GM12892 (cell line): ENCODE measurements around the gene WNK2.

Experiments used
- DNase-seq: peaks from one replicate; pipeline ENCODE4 v3.0.0; 2011; ENCODE audit not compliant: insufficient read length
- FAIRE-seq: peaks from 2 replicates; lab custom pipeline; 2011; peaks lifted over from hg19 to GRCh38; lab: Jason Lieb, UNC
- POLR2A ChIP-seq: IDR thresholded peaks from 2 replicates; pipeline ENCODE4 v1.6.1; 2011; ENCODE audit warnings: low read depth, low read length, control low read depth
- POLR2AphosphoS5 ChIP-seq: IDR thresholded peaks from 2 replicates; pipeline ENCODE4 v1.6.1; 2011; ENCODE audit warnings: low read depth, low read length, control low read depth
- TAF1 ChIP-seq: IDR thresholded peaks from 2 replicates; pipeline ENCODE4 v1.6.1; 2011; ENCODE audit warnings: low read depth, mild to moderate bottlenecking, control low read depth, low read length, borderline replicate concordance

The WNK2 gene

DNA sequence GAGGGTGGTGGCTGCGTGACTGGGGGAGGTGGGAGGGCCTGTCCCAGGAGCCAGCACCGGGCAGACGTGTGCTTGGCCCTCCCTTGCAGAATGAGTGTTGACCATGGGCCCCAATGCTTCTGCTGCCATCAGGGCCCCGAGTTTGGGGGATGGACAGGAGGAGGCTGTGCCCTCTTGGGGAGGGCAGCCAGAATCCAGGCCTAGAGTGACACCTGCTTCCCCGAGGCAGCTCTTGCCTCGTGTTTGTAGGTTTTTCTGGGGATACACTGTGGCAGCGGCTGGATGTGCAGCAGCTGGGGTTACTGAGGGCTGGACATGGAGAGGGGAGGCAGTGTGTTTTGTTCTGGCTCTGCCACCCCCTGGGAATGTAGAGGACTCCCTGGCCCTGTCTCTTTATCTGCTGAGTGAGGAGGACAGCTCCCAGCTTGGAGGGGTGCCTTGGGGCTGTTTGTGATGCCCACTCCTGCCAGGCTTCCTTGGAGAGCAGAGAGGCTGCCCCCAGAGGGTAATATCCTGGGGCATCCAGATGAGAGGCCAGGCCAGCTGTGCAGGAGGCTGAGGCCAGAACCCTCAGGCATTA lies 22.7 kb downstream of the WNK2 start:
- FAIRE-seq (no peak), DNase-seq (no peak)
- TF ChIP-seq TAF1 = no peak
- no peak for TF ChIP-seq POLR2AphosphoS5

DNA sequence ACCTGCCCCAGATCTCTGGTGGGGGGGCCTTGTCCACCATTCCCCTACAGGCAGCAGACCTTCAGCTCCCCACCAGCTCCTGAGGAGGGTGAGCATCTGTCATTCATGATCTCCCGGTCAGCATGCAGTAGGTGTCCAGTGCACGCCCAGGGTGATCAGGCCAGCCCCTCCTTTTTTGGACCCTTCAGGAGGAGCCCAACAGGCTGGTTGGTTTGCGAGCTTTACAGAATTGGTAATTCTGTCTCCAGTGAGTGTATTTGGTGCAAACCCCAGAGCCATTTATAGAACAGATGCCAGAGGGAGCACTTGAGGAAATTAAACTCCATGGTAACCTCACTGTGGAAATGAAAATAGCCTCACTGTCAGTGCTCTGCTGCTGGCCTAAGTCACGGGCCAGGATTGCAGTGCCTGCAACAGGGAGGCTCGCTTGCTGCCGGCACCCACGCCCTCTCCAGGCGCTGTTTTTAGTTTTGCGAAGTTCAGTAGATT lies 23.4 kb downstream of the WNK2 start:
- no peak for DNase-seq
- no peak for FAIRE-seq
- no peak for TF ChIP-seq POLR2A
- TF ChIP-seq TAF1 = no peak
- no peak for TF ChIP-seq POLR2AphosphoS5

GRCh38 chr9:93207860-93208734 lies 24.2 kb downstream of the WNK2 start:
- no peak for FAIRE-seq
- DNase-seq = no peak
- TF ChIP-seq TAF1 = no peak
- TF ChIP-seq POLR2AphosphoS5 = no peak
- TF ChIP-seq POLR2A = no peak

DNA sequence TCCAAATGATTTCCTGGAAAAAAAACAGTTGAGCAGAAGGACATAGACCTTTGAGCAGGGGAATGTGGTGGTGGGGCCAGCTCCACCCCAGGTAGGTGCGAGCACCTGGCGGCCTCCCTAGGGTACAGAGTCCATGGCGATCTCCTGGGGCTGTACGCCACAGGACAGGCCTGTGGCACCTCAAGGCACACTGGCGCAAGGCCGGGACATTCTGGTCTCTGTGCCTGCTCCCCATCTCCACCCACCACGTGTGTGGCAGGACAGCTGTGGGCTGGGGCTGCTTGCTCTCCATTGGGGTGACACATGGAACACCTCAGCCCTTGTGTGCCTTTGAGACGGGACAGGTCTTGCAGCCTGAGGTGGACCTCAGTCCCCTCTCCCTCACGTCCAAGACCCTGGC lies 25.2 kb downstream of the WNK2 start:
- FAIRE-seq = no peak
- TF ChIP-seq POLR2AphosphoS5 (no peak), TAF1 (no peak), POLR2A (no peak)
- no peak for DNase-seq

- TF ChIP-seq POLR2A (no peak), TAF1 (no peak), POLR2AphosphoS5 (no peak)
- FAIRE-seq (no peak), DNase-seq (no peak)
Observed at GRCh38 chr9:93209576-93210323, 25.8 kb downstream of the WNK2 start.

DNA sequence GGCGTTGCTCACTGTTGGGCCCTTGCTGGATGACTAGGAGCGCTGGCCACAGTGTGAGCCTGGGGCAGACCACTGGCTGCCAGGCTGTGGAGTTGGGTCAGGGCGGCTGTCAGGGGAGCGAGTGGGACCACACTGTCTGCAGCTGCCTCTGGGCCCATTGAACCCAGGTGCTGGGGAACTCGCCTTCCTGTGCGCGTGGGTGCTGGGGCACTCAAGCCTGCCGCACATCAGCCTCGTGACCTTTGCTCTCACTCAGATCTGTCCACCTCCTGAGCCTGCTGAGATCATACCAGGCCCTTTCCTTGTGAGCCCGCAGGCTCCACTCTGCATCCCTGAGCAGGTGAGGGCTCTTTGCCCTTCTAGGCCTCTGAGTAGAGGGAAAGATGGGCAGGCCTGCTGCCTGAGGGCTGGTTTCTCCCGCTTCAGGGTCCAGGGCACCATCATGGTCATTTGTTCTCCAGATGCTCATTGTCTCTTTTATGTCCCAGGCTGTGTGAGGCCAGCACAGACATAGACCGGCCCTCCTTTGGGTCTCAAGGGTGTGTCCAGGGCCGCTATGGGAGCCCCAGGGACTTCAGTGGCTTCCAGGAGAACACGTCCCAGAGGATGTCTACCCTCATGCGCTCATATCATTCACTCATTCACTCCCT lies 26.5 kb downstream of the WNK2 start:
- DNase-seq = no peak
- TF ChIP-seq POLR2A (no peak), TAF1 (no peak), POLR2AphosphoS5 (no peak)
- FAIRE-seq = no peak

DNA sequence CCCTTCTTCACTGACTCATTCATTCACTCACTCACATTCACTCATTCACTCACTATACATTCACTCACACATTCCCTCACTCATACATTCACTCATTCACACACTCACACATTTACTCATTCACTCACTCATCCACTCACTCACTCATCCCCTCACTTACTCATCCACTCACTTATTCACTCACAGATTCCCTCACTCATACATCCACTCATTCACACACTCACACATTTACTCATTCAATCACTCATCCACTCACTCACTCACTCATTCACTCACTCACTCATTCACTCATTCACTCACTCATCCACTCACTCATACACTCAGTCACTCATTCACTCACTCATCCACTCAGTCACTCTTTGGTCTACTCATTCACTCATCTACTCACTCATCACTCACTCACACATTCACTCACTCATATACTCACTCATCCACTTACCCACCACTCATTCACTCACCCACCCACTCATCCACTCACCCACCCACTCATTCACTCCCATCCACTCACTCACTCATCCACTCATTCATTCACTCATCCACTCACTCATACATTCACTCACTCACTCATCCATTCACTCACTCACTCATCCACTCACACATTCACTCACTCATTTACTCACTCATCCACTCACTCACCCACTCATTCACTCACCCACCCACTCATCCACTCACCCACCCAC lies 27.2 kb downstream of the WNK2 start:
- no peak for DNase-seq
- FAIRE-seq = no peak
- TF ChIP-seq TAF1 = no peak
- no peak for TF ChIP-seq POLR2AphosphoS5
- no peak for TF ChIP-seq POLR2A

GRCh38 chr9:93211654-93212001 lies 27.7 kb downstream of the WNK2 start:
- TF ChIP-seq POLR2AphosphoS5 (no peak), POLR2A (no peak), TAF1 (no peak)
- no peak for DNase-seq

DNA sequence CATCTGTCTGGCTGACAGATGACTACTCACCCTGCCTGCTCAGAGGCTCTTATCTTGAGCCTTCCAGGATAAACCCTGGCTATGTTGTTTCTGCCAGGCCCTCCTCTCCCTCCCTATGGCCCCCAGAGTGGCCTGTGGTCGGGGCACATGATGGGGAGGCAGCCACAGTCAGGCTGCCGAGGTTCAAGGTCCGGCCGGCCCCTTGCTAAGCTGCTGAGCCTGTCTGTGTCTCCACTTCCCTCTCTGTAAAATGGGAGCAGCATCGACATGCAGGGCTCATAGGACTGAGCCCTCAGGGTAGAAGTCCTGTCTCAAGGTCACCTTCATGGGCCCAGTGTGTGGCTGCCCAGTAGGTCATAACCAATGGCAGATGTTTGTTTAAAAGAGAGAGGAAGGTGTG lies 28.5 kb downstream of the WNK2 start:
- DNase-seq (no peak), FAIRE-seq (no peak)
- TF ChIP-seq POLR2A (no peak), TAF1 (no peak), POLR2AphosphoS5 (no peak)

More at GRCh38 chr9:93211654-93212001, 27.7 kb downstream of the WNK2 start:
- FAIRE-seq = no peak

- no peak for FAIRE-seq
Observed at GRCh38 chr9:93216073-93216365, 32.1 kb downstream of the WNK2 start.

DNA sequence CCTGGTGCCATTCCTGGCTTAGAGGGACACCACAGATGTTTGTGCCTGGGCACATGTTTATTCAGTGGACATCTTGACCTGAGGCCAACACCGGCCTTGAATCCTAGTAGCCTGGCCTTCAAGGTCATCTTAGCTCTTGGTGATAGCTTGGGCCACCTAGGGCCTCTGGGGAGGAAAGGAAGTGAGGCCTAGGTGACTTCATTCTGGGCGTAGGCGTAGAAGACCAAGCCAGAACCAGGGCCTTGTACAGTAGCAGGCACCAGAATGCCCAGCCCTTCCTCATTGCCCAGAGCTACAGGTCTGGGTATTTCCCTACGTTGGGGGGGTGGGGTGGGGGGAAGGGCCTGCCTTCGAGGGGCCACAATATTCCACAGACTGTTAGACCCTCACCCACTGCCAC lies 33.8 kb downstream of the WNK2 start:
- TF ChIP-seq POLR2A (no peak), POLR2AphosphoS5 (no peak), TAF1 (no peak)
- FAIRE-seq (no peak), DNase-seq (no peak)

More at GRCh38 chr9:93216073-93216365, 32.1 kb downstream of the WNK2 start:
- no peak for DNase-seq
- TF ChIP-seq POLR2AphosphoS5 (no peak), TAF1 (no peak), POLR2A (no peak)

GRCh38 chr9:93218161-93218560 lies 34.2 kb downstream of the WNK2 start:
- no peak for FAIRE-seq
- no peak for DNase-seq
- no peak for TF ChIP-seq POLR2A
- TF ChIP-seq TAF1 = no peak
- TF ChIP-seq POLR2AphosphoS5 = no peak
